HCT116 (cell line): Measurements from ENCODE around the gene CCSAP. TPM values are rescaled to one million over a fixed set of nuclear protein-coding genes. Genes with fewer than 3 reads are reported as not detected.

Experiments used
- ATAC-seq: fragments of 200-7000 bp; cut with Tn5 transposase; 2 replicates; pipeline ENCODE4 v1.9.1; 2020; ENCODE audit warnings: mild to moderate bottlenecking, moderate library complexity
- BruUV-seq: library from RNA; stranded (reverse); fragments of 400-500 nt; replicated peaks from 2 replicates; lab custom pipeline; 2021; lab: Mats Ljungman, UMichigan
- CTCF ChIA-PET: fragments of 300-600 bp; sonication (Branson Sonifier 250); formaldehyde crosslinking; loops from one replicate; lab custom pipeline; 2021; ENCODE audit warnings: antibody characterized with exemption; lab: Charles Lee
- POLR2A ChIA-PET: fragments of 300-600, 350-600 bp; sonication (Branson Sonifier 250); formaldehyde crosslinking; loops from one replicate; lab custom pipeline; 2021; ENCODE audit warnings: antibody characterized with exemption; lab: Charles Lee
- RAD21 ChIA-PET, 2 experiments: fragments of 300-600 bp; sonication (Branson Sonifier 250); formaldehyde crosslinking; loops; one replicate each; lab custom pipeline; 2023; ENCODE audit warnings: low total read pairs in 2 of 2; ENCODE audit not compliant: uncharacterized antibody in 2 of 2, unreplicated experiment in 2 of 2, low non-redundant PET in 1 of 2; lab: Charles Lee
- DNase-seq: peaks from one replicate; pipeline ENCODE4 v3.0.0-alpha.2; 2010; ENCODE audit warnings: low read depth, low spot score
- H2AFZ ChIP-seq: fragments of 200-600 bp; shearing (Covaris generic), sonication (generic); 2 replicates; pipeline ENCODE4 v1.6.1; 2017; ENCODE audit warnings: low read depth, mixed run types, mixed read lengths, antibody characterized with exemption, low read length; ENCODE audit not compliant: poor library complexity, severe bottlenecking
- H3K27ac ChIP-seq: 2 replicates; pipeline ENCODE4 v1.5.1; 2012; ENCODE audit warnings: low read depth, low read length
- H3K27me3 ChIP-seq: fragments of 200-600 bp; sonication (generic); 2 replicates; pipeline ENCODE4 v1.6.1; 2016; ENCODE audit warnings: mixed run types, low read length, mixed read lengths; ENCODE audit not compliant: insufficient read depth
- H3K36me3 ChIP-seq, 2 experiments: fragments of 200-500 bp in 1 of 2; fragments of 200-600 bp in 1 of 2; sonication (Bioruptor generic) in 1 of 2; sonication (generic) in 1 of 2; 2 replicates each; pipeline versions ENCODE4 v1.5.1 to v1.6.1; 2014 to 2016; ENCODE audit warnings: low read length in 2 of 2, inconsistent platforms in 1 of 2, mixed read lengths in 1 of 2, mixed run types in 1 of 2; ENCODE audit not compliant: insufficient read depth in 2 of 2, control insufficient read depth in 1 of 2
- H3K4me1 ChIP-seq, 2 experiments: fragments of 200-600 bp in 1 of 2; sonication (generic) in 1 of 2; 2 replicates each; pipeline versions ENCODE4 v1.5.1 to v1.6.1; 2012 to 2017; ENCODE audit warnings: low read length in 2 of 2, inconsistent platforms in 1 of 2, mild to moderate bottlenecking in 1 of 2, mixed read lengths in 1 of 2, mixed run types in 1 of 2, moderate library complexity in 1 of 2; ENCODE audit not compliant: insufficient read depth in 2 of 2, control insufficient read depth in 1 of 2
- H3K4me2 ChIP-seq: fragments of 200-600 bp; sonication (generic); 2 replicates; pipeline ENCODE4 v1.6.1; 2017; ENCODE audit warnings: mixed run types, low read length, mixed read lengths
- H3K4me3 ChIP-seq, 2 experiments: fragments of 200-600 bp in 1 of 2; sonication (generic) in 1 of 2; replicated peaks in 1 of 2; 2 replicates each; pipeline ENCODE4 v1.5.1; 2011 to 2016; ENCODE audit warnings: low read length in 2 of 2, control low read depth in 1 of 2, low read depth in 1 of 2, mild to moderate bottlenecking in 1 of 2, mixed read lengths in 1 of 2, mixed run types in 1 of 2
- H3K79me2 ChIP-seq: fragments of 200-600 bp; sonication (generic); 2 replicates; pipeline ENCODE4 v1.6.1; 2017; ENCODE audit warnings: mild to moderate bottlenecking, mixed run types, low read length, moderate library complexity, mixed read lengths; ENCODE audit not compliant: insufficient read depth
- H3K9ac ChIP-seq: fragments of 200-600 bp; sonication (generic); 2 replicates; pipeline ENCODE4 v1.6.1; 2016; ENCODE audit warnings: low read length, mixed read lengths
- H3K9me2 ChIP-seq: fragments of 200-600 bp; sonication (generic), shearing (Covaris generic); 2 replicates; pipeline ENCODE4 v1.6.1; 2017; ENCODE audit warnings: mixed run types, mild to moderate bottlenecking, moderate library complexity; ENCODE audit not compliant: insufficient read depth
- H3K9me3 ChIP-seq, 2 experiments: fragments of 200-500 bp in 1 of 2; fragments of 200-600 bp in 1 of 2; sonication (Bioruptor generic) in 1 of 2; sonication (generic) in 1 of 2; 2 replicates each; pipeline ENCODE4 v1.6.1; 2014 to 2017; ENCODE audit warnings: low read length in 2 of 2, mixed read lengths in 2 of 2, inconsistent platforms in 1 of 2, low read depth in 1 of 2, mild to moderate bottlenecking in 1 of 2, mixed run types in 1 of 2, moderate library complexity in 1 of 2; ENCODE audit not compliant: control insufficient read depth in 1 of 2, insufficient read depth in 1 of 2
- H4K20me1 ChIP-seq: fragments of 200-600 bp; sonication (generic), shearing (Covaris generic); 2 replicates; pipeline ENCODE4 v1.6.1; 2017; ENCODE audit warnings: mixed run types, mild to moderate bottlenecking, moderate library complexity; ENCODE audit not compliant: insufficient read depth
- CBX3 ChIP-seq: IDR thresholded peaks from 2 replicates; pipeline ENCODE4 v1.6.1; 2012; ENCODE audit warnings: low read depth
- CEBPB ChIP-seq: IDR thresholded peaks from 2 replicates; pipeline ENCODE4 v1.6.1; 2012; ENCODE audit warnings: low read depth
- EGR1 ChIP-seq: IDR thresholded peaks from 2 replicates; pipeline ENCODE4 v1.6.1; 2012; ENCODE audit warnings: low read depth
- ELF1 ChIP-seq: IDR thresholded peaks from 2 replicates; pipeline ENCODE4 v1.6.1; 2012; ENCODE audit warnings: low read depth, borderline replicate concordance
- EZH2 ChIP-seq: fragments of 200-600 bp; sonication (generic); IDR thresholded peaks from 2 replicates; pipeline ENCODE4 v1.6.1; 2017; ENCODE audit warnings: antibody characterized with exemption, mixed run types
- EZH2phosphoT487 ChIP-seq: fragments of 200-600 bp; IDR thresholded peaks from 2 replicates; pipeline ENCODE4 v1.6.1; 2018; ENCODE audit warnings: antibody characterized with exemption, borderline replicate concordance
- FOSL1 ChIP-seq: IDR thresholded peaks from 2 replicates; pipeline ENCODE4 v1.6.1; 2012; ENCODE audit warnings: low read depth
- MAX ChIP-seq: IDR thresholded peaks from 2 replicates; pipeline ENCODE4 v1.6.1; 2012
- POLR2A ChIP-seq: IDR thresholded peaks from 2 replicates; pipeline ENCODE4 v1.7.0; 2011; ENCODE audit warnings: borderline replicate concordance; ENCODE audit not compliant: insufficient read depth, insufficient read length; ENCODE audit errors: extremely low read depth
- POLR2AphosphoS5 ChIP-seq: IDR thresholded peaks from 2 replicates; pipeline ENCODE4 v1.6.1; 2011; ENCODE audit warnings: mild to moderate bottlenecking, low read depth, low read length, moderate library complexity
- RAD21 ChIP-seq: IDR thresholded peaks from 2 replicates; pipeline ENCODE4 v1.6.1; 2012; ENCODE audit warnings: low read depth, mild to moderate bottlenecking
- REST ChIP-seq: IDR thresholded peaks from 2 replicates; pipeline ENCODE4 v1.6.1; 2012; ENCODE audit warnings: low read depth
- SIN3A ChIP-seq: IDR thresholded peaks from 2 replicates; pipeline ENCODE4 v1.6.1; 2012; ENCODE audit warnings: low read depth
- SP1 ChIP-seq: IDR thresholded peaks from 2 replicates; pipeline ENCODE4 v1.6.1; 2012; ENCODE audit warnings: low read depth
- SRF ChIP-seq: IDR thresholded peaks from 2 replicates; pipeline ENCODE4 v1.6.1; 2012; ENCODE audit warnings: low read depth
- TCF7L2 ChIP-seq: IDR thresholded peaks from 2 replicates; pipeline ENCODE4 v1.7.0; 2011; ENCODE audit warnings: borderline replicate concordance, inconsistent platforms; ENCODE audit not compliant: insufficient read depth, insufficient read length; ENCODE audit errors: extremely low read depth
- YY1 ChIP-seq: IDR thresholded peaks from 2 replicates; pipeline ENCODE4 v1.6.1; 2011; ENCODE audit warnings: low read length, low read depth, moderate library complexity, mild to moderate bottlenecking; ENCODE audit not compliant: insufficient replicate concordance; ENCODE audit errors: extremely low read depth
- ZNF274 ChIP-seq: fragments of 200-500 bp; sonication (Bioruptor generic); IDR thresholded peaks from 2 replicates; pipeline ENCODE4 v1.6.1; 2014; ENCODE audit warnings: mild to moderate bottlenecking, low read depth, low read length, inconsistent platforms
- intact Hi-C: fragments of 100-400 bp; cut with micrococcal nuclease; formaldehyde crosslinking; loops from 2 replicates; pipeline ENCODE4 v1.10.0; 2022
- total RNA-seq: library from RNA; stranded (reverse); gene quantifications from one replicate; pipeline ENCODE4 v1.2.1, GENCODE V29; 2021; ENCODE audit not compliant: unreplicated experiment

CCSAP gene
- total RNA-seq, 1 experiment from 2014 or later = 10.9 TPM

GRCh38 chr1:229280037-229280828 is 62.6 kb downstream of the CCSAP start:
- Histone ChIP-seq H3K4me3 (no peak overlapping the region), H2AFZ (no peak overlapping the region), H4K20me1 (peaks cover 14% of the 10 kb centered on the region; the same call in 1 of the 2 replicates), H3K79me2 (peaks cover 96% of the 10 kb centered on the region), H3K4me1 (no peaks in the 10 kb centered on the region), H3K27me3 (no peaks in the 10 kb centered on the region), H3K9ac (no peak overlapping the region), H3K9me3 (no peaks in the 10 kb centered on the region), H3K4me2 (no peak overlapping the region), H3K27ac (no peak overlapping the region), H3K36me3 (no peaks in the 10 kb centered on the region)
- intact Hi-C loops = no loop called here
- ATAC-seq = no peak
- DNase-seq = no peak
- ChIA-PET CTCF (no interaction called here), RAD21 (no interaction called here), POLR2A (no interaction called here)
- BruUV-seq = no TSS peak
- TF ChIP-seq RAD21 (no peak), FOSL1 (no peak), ZNF274 (no peak), YY1 (no peak), EZH2 (no peak), EZH2phosphoT487 (no peak), REST (no peak), POLR2A (no peak), SIN3A (no peak), MAX (no peak), CBX3 (no peak), POLR2AphosphoS5 (no peak), TCF7L2 (no peak), EGR1 (no peak), SP1 (no peak), SRF (no peak), ELF1 (no peak), CEBPB (no peak)
- TF ChIP-seq, all 23 proteins: peak for 0
- no peaks in the 10 kb centered on the region for H3K9me2 ChIP-seq
